Activated B cell treated with CpG ODN at 0.5 μM for 24 hours (primary cell): ENCODE data around the gene GHRH. TPM values are rescaled to one million over a fixed set of nuclear protein-coding genes. Genes with fewer than 3 reads are reported as not detected.

ENCODE experiments used
- ATAC-seq: fragments of 200-7000 bp; cut with Tn5 transposase; one replicate; pipeline ENCODE4 v1.10.0; 2021; ENCODE audit warnings: low read depth, mild to moderate bottlenecking, moderate library complexity
- CTCF ChIA-PET: fragments of 350-600 bp; sonication (Branson Sonifier 250); formaldehyde crosslinking; loops from one replicate; lab custom pipeline; 2021; ENCODE audit warnings: antibody characterized with exemption; lab: Charles Lee
- POLR2A ChIA-PET: fragments of 350-600 bp; sonication (Branson Sonifier 250); formaldehyde crosslinking; loops from one replicate; lab custom pipeline; 2021; ENCODE audit warnings: antibody characterized with exemption; lab: Charles Lee
- DNase-seq: peaks from one replicate; pipeline ENCODE4 v3.0.0; 2022
- H3K27ac Mint-ChIP-seq: one replicate; pipeline ENCODE4 v1.8.0; 2020; ENCODE audit warnings: mixed read lengths
- H3K27me3 Mint-ChIP-seq: one replicate; pipeline ENCODE4 v1.8.0; 2021; ENCODE audit warnings: mixed read lengths
- H3K36me3 Mint-ChIP-seq: one replicate; pipeline ENCODE4 v1.8.0; 2021; ENCODE audit warnings: low read depth, mixed read lengths
- H3K4me1 Mint-ChIP-seq: one replicate; pipeline ENCODE4 v1.8.0; 2021; ENCODE audit warnings: mixed read lengths
- H3K4me3 Mint-ChIP-seq: one replicate; pipeline ENCODE4 v1.8.0; 2020; ENCODE audit warnings: mild to moderate bottlenecking, mixed read lengths
- H3K9me3 Mint-ChIP-seq: one replicate; pipeline ENCODE4 v1.8.0; 2020; ENCODE audit warnings: mixed read lengths
- CTCF ChIP-seq: fragments of 200-600 bp; IDR thresholded peaks from one replicate; pipeline ENCODE4 v1.8.0; 2022; ENCODE audit warnings: antibody characterized with exemption, mild to moderate bottlenecking
- intact Hi-C: fragments of 100-400 bp; cut with micrococcal nuclease; formaldehyde crosslinking; loops from one replicate; pipeline ENCODE4 v1.15.1; 2024
- total RNA-seq: library from RNA; stranded (reverse); gene quantifications from 2 replicates; pipeline ENCODE4 v1.2.3, GENCODE V29; 2022

GHRH gene
- total RNA-seq, 1 donor from 2014 or later: not detected

DNA sequence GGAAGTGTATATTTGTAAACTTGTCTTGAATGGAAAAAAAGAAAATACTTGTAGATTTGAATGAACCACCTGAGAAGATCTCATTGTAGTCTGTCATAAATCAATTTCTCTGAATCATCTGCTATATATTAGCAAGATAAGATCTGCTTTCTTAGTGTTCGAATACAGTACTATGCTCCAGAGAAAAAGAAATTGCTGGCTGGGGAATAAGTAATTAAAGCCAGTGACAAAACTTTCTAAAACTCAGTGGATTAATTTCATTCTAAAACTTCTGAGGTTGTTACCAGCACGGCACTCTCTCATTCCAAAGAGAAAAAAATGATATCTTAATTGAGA is 59.8 kb downstream of the GHRH start:
- Mint-ChIP-seq H3K27me3 (no peaks in the 10 kb centered on the region), H3K9me3 (no peaks in the 10 kb centered on the region), H3K27ac (no peak overlapping the region), H3K4me1 (no peaks in the 10 kb centered on the region), H3K36me3 (peaks cover 81% of the 10 kb centered on the region), H3K4me3 (no peak overlapping the region)
- no peak for TF ChIP-seq CTCF
- no peak for DNase-seq
- intact Hi-C loops: loop anchor here (1.0 to 2.0 kb wide), 4 partner anchors 64 to 333 kb away; no protein-coding TSS in a partner anchor
- no peak for ATAC-seq
- POLR2A ChIA-PET: no interaction called here
- CTCF ChIA-PET: interaction anchor here (0.9 to 2.0 kb wide), 6 partner anchors 10 to 332 kb away, joined by 4 to 16 read pairs (median 5); no protein-coding TSS in a partner anchor

Other genes with a start within 250 kb of the GHRH start
- gene RBL1, start 165.8 kb downstream of the GHRH start, total RNA-seq: 18.6 and 20.4 TPM in 2 replicates
- 106 and 109 TPM in 2 replicates for gene RPN2, start 82.5 kb downstream of the GHRH start, total RNA-seq
- gene MROH8, start 82.3 kb downstream of the GHRH start, total RNA-seq: 3.2 and 5.9 TPM in 2 replicates
- gene MANBAL, start 27.8 kb upstream of the GHRH start, total RNA-seq: 20.1 and 21.0 TPM in 2 replicates
- gene SRC, start 84.3 kb upstream of the GHRH start, total RNA-seq: 62.9 and 72.7 TPM in 2 replicates